HepG2 (cell line): ENCODE measurements around the gene NOS1AP. TPM values are rescaled to one million over a fixed set of nuclear protein-coding genes. Genes with fewer than 3 reads are reported as not detected.

Experiments used
- ATAC-seq: fragments of 200-7000 bp; cut with Tn5 transposase; 3 replicates; pipeline ENCODE4 v1.9.1; 2020; ENCODE audit warnings: mild to moderate bottlenecking, moderate library complexity
- BruUV-seq: library from RNA; stranded (reverse); fragments of 400-500 nt; replicated peaks from 2 replicates; lab custom pipeline; 2021; lab: Mats Ljungman, UMichigan
- CTCF ChIA-PET: fragments of 300-600 bp; formaldehyde crosslinking; extraction: SDS; loops from one replicate; lab custom pipeline; 2021; ENCODE audit warnings: low total read pairs, inconsistent platforms, low intra/inter-chr PET ratio; lab: Yijun Ruan, JAX
- POLR2A ChIA-PET: fragments of 350-600 bp; sonication (Branson Sonifier 250); formaldehyde crosslinking; loops from one replicate; lab custom pipeline; 2020; ENCODE audit warnings: antibody characterized with exemption, inconsistent platforms; lab: Yijun Ruan, JAX
- DNase-seq: peaks from one replicate; pipeline ENCODE4 v3.0.0-alpha.2; 2015; ENCODE audit warnings: low spot score
- FAIRE-seq: peaks from 3 replicates; lab custom pipeline; 2011; peaks lifted over from hg19 to GRCh38; lab: Jason Lieb, UNC
- H2AFZ ChIP-seq: one replicate; pipeline ENCODE4 v1.6.1; 2011; ENCODE audit warnings: low read length, inconsistent platforms
- H3K27ac ChIP-seq: fragments of 300-600 bp; 3 replicates; pipeline ENCODE4 v1.8.0; 2011; ENCODE audit warnings: mixed run types, mild to moderate bottlenecking, mixed read lengths, low read length, inconsistent platforms; ENCODE audit not compliant: insufficient read depth; ENCODE audit errors: extremely low read length
- H3K27me3 ChIP-seq, 2 experiments: fragments of 200-600 bp in 1 of 2; 2 replicates in 1 of 2; 3 replicates in 1 of 2; pipeline versions ENCODE4 v1.6.0 to v1.8.0; 2011; ENCODE audit warnings: low read length in 2 of 2, mild to moderate bottlenecking in 2 of 2, moderate library complexity in 2 of 2, inconsistent platforms in 1 of 2; ENCODE audit not compliant: insufficient read depth in 2 of 2, control insufficient read depth in 1 of 2
- H3K36me3 ChIP-seq, 2 experiments: fragments of 200-600 bp in 1 of 2; replicated peaks in 1 of 2; 2 replicates in 1 of 2; 3 replicates in 1 of 2; pipeline versions ENCODE4 v1.5.1 to v1.8.0; 2011; ENCODE audit warnings: low read length in 2 of 2, inconsistent platforms in 1 of 2; ENCODE audit not compliant: insufficient read depth in 2 of 2, control insufficient read depth in 1 of 2
- H3K4me1 ChIP-seq: 2 replicates; pipeline ENCODE4 v1.5.1; 2012; ENCODE audit warnings: low read length, inconsistent platforms; ENCODE audit not compliant: insufficient read depth
- H3K4me2 ChIP-seq: 2 replicates; pipeline ENCODE4 v1.6.0; 2011; ENCODE audit warnings: low read depth, low read length, inconsistent platforms
- H3K4me3 ChIP-seq, 3 experiments: fragments of 200-600 bp in 1 of 3; sonication (generic), shearing (Covaris generic) in 1 of 3; replicated peaks in 1 of 3; 2 replicates each; pipeline ENCODE4 v1.5.1; 2011 to 2016; ENCODE audit warnings: low read length in 3 of 3, inconsistent platforms in 2 of 3, low read depth in 2 of 3, mild to moderate bottlenecking in 2 of 3, control low read depth in 1 of 3, mixed read lengths in 1 of 3; ENCODE audit not compliant: insufficient read depth in 1 of 3
- H3K79me2 ChIP-seq: one replicate; pipeline ENCODE4 v1.6.1; 2011; ENCODE audit warnings: low read length, inconsistent platforms; ENCODE audit not compliant: insufficient read depth
- H3K9ac ChIP-seq: 2 replicates; pipeline ENCODE4 v1.6.0; 2011; ENCODE audit warnings: mild to moderate bottlenecking, low read depth, low read length, inconsistent platforms; ENCODE audit not compliant: insufficient read depth
- H3K9me3 ChIP-seq: 2 replicates; pipeline ENCODE4 v1.5.1; 2012; ENCODE audit warnings: mild to moderate bottlenecking, low read length
- H4K20me1 ChIP-seq: 2 replicates; pipeline ENCODE4 v1.6.0; 2011; ENCODE audit warnings: inconsistent platforms, mild to moderate bottlenecking, low read length, moderate library complexity; ENCODE audit not compliant: insufficient read depth
- CAMTA2 ChIP-seq: sonication (generic); formaldehyde crosslinking; IDR thresholded peaks from 2 replicates; pipeline ENCODE4 v1.4.0; 2020; ENCODE audit warnings: mild to moderate bottlenecking, missing genetic modification reagents, borderline replicate concordance
- FOXK2 ChIP-seq: fragments of 450-650 bp; IDR thresholded peaks from 2 replicates; pipeline ENCODE4 v1.6.1; 2016
- JARID2 ChIP-seq: sonication (generic); formaldehyde crosslinking; IDR thresholded peaks from 2 replicates; pipeline ENCODE4 v1.8.1; 2023; ENCODE audit warnings: missing genetic modification reagents, inconsistent platforms; ENCODE audit not compliant: insufficient replicate concordance
- KLF6 ChIP-seq: IDR thresholded peaks from 2 replicates; pipeline ENCODE4 v1.8.0; 2016; ENCODE audit warnings: missing biosample characterization, missing genetic modification reagents
- MTA1 ChIP-seq: sonication (generic); formaldehyde crosslinking; IDR thresholded peaks from 2 replicates; pipeline ENCODE4 v1.4.0; 2020; ENCODE audit warnings: missing genetic modification reagents, mild to moderate bottlenecking, borderline replicate concordance
- NRL ChIP-seq: sonication (generic); formaldehyde crosslinking; IDR thresholded peaks from 2 replicates; pipeline ENCODE4 v1.5.0; 2020; ENCODE audit warnings: missing genetic modification reagents, mild to moderate bottlenecking, moderate library complexity, borderline replicate concordance
- POLR2AphosphoS5 ChIP-seq: IDR thresholded peaks from 2 replicates; pipeline ENCODE4 v1.6.1; 2012; ENCODE audit warnings: low read depth, low read length
- SUZ12 ChIP-seq: fragments of 150-350 bp; IDR thresholded peaks from 2 replicates; pipeline ENCODE4 v1.6.1; 2014; ENCODE audit warnings: low read depth, low read length
- ZNF350 ChIP-seq: sonication (generic); formaldehyde crosslinking; IDR thresholded peaks from 2 replicates; pipeline ENCODE4 v1.4.0; 2020; ENCODE audit warnings: mild to moderate bottlenecking, low read depth, missing genetic modification reagents, borderline replicate concordance
- ZNF792 ChIP-seq: IDR thresholded peaks from 2 replicates; pipeline ENCODE4 v1.6.1; 2016
- WGBS: methylation state at CpG from one replicate; pipeline ENCODE4 v1.1.6; 2017; ENCODE audit warnings: low lambda C conversion rate; 5-methylcytosine and 5-hydroxymethylcytosine counted together
- in situ Hi-C: cut with HindIII; loops from 2 replicates; pipeline ENCODE4 v1.10.0; 2017; ENCODE audit warnings: low pct_unique_long_range_greater_than_20kb; ENCODE audit not compliant: extremely low pct_ligation_motif_present
- intact Hi-C: fragments of 100-400 bp; cut with micrococcal nuclease; formaldehyde crosslinking; loops from one replicate; pipeline ENCODE4 v1.10.0; 2022; ENCODE audit not compliant: unreplicated experiment
- polyA plus RNA-seq, 8 experiments: library from polyadenylated mRNA; depleted of rRNA in 3 of 8; stranded (reverse) in 7 of 8; unstranded in 1 of 8; fragments of >200 nt; fragmentation: Illumina TruSeq in 4 of 8; extraction: Trizol in 4 of 8; gene quantifications; 2 replicates each; pipeline versions ENCODE4 v1.2.1 to v1.2.3, GENCODE V29; 2011 to 2016; ENCODE audit warnings: low read depth in 4 of 8, missing spikeins in 1 of 8, mixed read lengths in 1 of 8; ENCODE audit not compliant: insufficient read depth in 1 of 8
- total RNA-seq, 5 experiments: library from RNA; depleted of rRNA; stranded (reverse); fragments of >200 nt; fragmentation: Illumina TruSeq; extraction: Trizol; gene quantifications; 2 replicates each; pipeline ENCODE4 v1.2.3, GENCODE V29; 2016; ENCODE audit warnings: low read depth in 1 of 5
- TF ChIP-seq, protein P1 (sequence below): sonication (generic); formaldehyde crosslinking; IDR thresholded peaks from 2 replicates; pipeline ENCODE4 v1.4.0; 2020; ENCODE audit warnings: missing genetic modification reagents
- TF ChIP-seq, protein P2 (sequence below): sonication (generic); formaldehyde crosslinking; IDR thresholded peaks from 2 replicates; pipeline ENCODE4 v1.4.0; 2020; ENCODE audit warnings: low read depth, mild to moderate bottlenecking, missing genetic modification reagents

Gene NOS1AP
- total and polyA plus RNA-seq, 2 of the 13 experiments (the other 11 are each of a cell fraction or from before 2014, with no cell fraction given): 2.0 to 3.3 TPM

DNA sequence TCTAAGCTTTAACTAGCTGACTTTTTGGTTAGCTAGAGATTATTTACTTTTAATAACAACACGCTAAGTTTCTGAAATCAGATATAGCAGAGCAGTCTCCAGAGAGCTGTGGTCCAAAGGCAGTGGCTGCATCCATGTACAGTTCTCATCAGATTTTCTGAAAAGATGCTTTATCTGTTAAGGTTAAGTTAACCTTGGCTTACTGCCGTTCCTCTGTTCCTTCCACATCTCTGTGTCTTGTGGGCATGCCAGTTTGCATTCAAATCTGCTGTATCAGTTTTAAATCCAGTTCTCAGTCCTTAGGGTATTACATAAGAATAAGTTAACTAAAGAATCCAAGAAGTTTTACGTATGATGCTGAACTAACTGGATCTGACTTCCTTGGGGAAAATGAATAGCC, 260.3 kb downstream of the NOS1AP start:
- no peaks in the 10 kb centered on the region for H3K4me1 ChIP-seq
- no peak overlapping the region for H3K4me2 ChIP-seq
- no TSS peak for BruUV-seq
- ATAC-seq (no peak), FAIRE-seq (no peak), DNase-seq (no peak)
- H4K20me1 ChIP-seq: no peaks in the 10 kb centered on the region
- H3K4me3 ChIP-seq: no peak overlapping the region
- H3K27me3 ChIP-seq: no peaks in the 10 kb centered on the region
- no peaks in the 10 kb centered on the region for H3K9me3 ChIP-seq
- H2AFZ ChIP-seq: no peak overlapping the region
- no peaks in the 10 kb centered on the region for H3K79me2 ChIP-seq
- peaks cover 0 to 17% of the 10 kb centered on the region in 2 experiments; a peak in 2 of 5 replicates for H3K36me3 ChIP-seq
- TF ChIP-seq SUZ12 (no peak), FOXK2 (no peak), MTA1 (CRISPR knock-in tag) (no peak), NRL (CRISPR knock-in tag) (no peak), POLR2AphosphoS5 (no peak), JARID2 (CRISPR knock-in tag) (no peak), KLF6 (no peak), CAMTA2 (no peak), ZNF792 (CRISPR knock-in tag) (no peak), ZNF350 (CRISPR knock-in tag) (no peak)
- TF ChIP-seq, protein P1, sequence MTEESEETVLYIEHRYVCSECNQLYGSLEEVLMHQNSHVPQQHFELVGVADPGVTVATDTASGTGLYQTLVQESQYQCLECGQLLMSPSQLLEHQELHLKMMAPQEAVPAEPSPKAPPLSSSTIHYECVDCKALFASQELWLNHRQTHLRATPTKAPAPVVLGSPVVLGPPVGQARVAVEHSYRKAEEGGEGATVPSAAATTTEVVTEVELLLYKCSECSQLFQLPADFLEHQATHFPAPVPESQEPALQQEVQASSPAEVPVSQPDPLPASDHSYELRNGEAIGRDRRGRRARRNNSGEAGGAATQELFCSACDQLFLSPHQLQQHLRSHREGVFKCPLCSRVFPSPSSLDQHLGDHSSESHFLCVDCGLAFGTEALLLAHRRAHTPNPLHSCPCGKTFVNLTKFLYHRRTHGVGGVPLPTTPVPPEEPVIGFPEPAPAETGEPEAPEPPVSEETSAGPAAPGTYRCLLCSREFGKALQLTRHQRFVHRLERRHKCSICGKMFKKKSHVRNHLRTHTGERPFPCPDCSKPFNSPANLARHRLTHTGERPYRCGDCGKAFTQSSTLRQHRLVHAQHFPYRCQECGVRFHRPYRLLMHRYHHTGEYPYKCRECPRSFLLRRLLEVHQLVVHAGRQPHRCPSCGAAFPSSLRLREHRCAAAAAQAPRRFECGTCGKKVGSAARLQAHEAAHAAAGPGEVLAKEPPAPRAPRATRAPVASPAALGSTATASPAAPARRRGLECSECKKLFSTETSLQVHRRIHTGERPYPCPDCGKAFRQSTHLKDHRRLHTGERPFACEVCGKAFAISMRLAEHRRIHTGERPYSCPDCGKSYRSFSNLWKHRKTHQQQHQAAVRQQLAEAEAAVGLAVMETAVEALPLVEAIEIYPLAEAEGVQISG: no peak
- TF ChIP-seq, protein P2, sequence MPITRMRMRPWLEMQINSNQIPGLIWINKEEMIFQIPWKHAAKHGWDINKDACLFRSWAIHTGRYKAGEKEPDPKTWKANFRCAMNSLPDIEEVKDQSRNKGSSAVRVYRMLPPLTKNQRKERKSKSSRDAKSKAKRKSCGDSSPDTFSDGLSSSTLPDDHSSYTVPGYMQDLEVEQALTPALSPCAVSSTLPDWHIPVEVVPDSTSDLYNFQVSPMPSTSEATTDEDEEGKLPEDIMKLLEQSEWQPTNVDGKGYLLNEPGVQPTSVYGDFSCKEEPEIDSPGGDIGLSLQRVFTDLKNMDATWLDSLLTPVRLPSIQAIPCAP (CRISPR knock-in tag): no peak
- intact Hi-C loops: no loop called here
- CTCF ChIA-PET: no interaction called here
- POLR2A ChIA-PET: no interaction called here
- in situ Hi-C loops: no loop called here
- 85% methylated on average over 3 of the region's 3 CpGs for WGBS
- H3K9ac ChIP-seq: no peak overlapping the region
- H3K27ac ChIP-seq: no peak overlapping the region
